ENCODE data around the gene FOXM1.

The FOXM1 gene

DNA sequence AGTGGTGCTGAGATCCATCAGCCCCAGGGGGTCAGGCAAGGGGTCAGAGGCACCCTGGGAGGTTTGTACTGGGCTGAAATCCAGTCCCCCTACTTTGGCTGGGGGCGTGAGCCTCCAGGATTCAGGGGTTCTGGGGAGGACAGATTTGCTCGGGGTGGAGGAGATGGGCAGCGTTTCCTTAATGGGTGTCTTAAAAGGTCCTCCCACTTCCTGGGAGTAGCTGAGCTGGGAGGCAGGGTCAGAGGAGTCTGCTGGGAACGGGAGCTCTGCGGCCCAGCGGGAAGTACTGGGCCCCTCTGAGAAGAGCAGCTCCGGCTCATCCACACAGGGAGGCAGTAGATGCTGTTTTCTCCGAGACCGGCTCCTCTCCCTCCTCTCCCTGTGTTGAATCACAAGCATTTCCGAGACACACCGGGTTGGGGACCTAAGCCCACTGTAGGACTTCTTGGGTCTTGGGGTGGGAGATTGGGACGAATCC lies 18.0 kb downstream of the FOXM1 start:
- Mint-ChIP-seq H3K9me3 (no peaks in the 10 kb centered on the region), H3K36me3 (peaks cover 61% of the 10 kb centered on the region), H3K4me3 (no peak overlapping the region), H3K27ac (peak overlapping the region; percentile 74), H3K4me1 (no peaks in the 10 kb centered on the region)
- DNase-seq (ENCODE audit: low spot score in 2 of 2) (no peak), ATAC-seq (no peak)

DNA sequence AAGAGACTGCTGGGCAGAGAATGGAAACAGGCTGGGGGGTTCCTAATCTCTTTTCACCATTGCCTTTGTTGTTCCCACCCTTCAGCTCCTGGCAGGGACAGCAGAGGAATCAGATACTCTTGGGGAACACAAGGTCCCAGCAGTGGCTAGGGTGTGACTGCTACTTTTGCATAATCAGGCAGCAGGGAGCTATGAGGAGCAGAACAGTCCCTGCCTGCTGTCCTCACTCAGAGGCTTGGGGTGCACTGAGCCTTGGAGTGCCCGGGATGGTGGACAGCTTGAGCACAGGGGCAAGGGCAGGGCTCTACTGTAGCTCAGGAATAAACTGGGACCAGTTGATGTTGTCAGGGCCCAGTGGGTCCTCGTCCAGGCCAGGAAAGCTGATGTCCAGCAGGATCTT lies 18.6 kb downstream of the FOXM1 start:
- ATAC-seq (no peak), DNase-seq (ENCODE audit: low spot score in 2 of 2) (no peak)
- Mint-ChIP-seq H3K4me3 (no peak overlapping the region), H3K9me3 (no peaks in the 10 kb centered on the region), H3K4me1 (no peaks in the 10 kb centered on the region), H3K27ac (peak overlapping the region; percentile 74), H3K36me3 (peaks cover 54% of the 10 kb centered on the region)

DNA sequence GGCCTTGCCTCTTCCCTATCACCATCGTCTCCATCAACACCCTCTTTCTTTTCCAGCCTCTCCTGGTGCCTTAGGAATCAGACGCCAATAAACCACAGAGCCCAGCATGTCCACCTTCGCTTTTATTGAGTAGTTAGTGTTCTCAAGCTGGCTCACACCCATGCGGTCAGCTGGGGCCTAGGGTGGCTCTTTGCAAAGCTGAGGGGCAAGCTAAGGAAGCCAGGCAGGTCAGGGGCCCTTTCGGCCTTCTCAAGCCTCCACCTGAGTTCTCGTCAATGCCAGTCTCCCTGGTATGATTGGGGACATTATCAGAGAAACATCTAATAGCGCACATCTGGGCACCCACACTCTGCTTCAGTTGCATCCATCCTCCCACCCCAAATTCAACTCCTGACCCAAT lies 19.4 kb downstream of the FOXM1 start:
- Mint-ChIP-seq H3K4me1 (no peaks in the 10 kb centered on the region), H3K4me3 (no peak overlapping the region), H3K9me3 (no peaks in the 10 kb centered on the region), H3K36me3 (peaks cover 51% of the 10 kb centered on the region), H3K27ac (no peak overlapping the region)
- DNase-seq (ENCODE audit: low spot score in 2 of 2) (no peak), ATAC-seq (no peak)

DNA sequence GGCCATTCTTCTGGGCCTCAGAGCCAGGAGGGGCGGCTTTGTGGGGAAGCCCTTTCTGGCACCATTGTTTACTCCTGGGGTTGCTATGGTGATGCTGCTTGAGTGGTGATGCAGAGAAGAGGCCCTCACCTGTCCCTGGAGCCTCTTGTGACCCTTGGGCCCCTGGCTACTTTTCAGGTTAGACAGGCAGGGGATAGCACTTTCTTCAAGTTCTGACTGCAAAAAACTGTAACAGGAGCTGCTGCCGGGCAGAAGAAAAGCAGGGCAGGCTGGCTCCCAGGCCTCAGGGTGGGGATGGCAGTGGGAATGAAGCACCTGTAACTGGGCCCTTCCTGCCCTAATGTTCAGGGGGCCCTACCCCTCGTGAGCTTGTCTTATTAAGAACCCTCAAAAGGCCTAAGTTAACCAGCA lies 19.9 kb downstream of the FOXM1 start, which contains the start of gene TEX52:
TSS of gene TEX52 (minus strand) at position 19 of the 411 bp plus-strand sequence. CDS start at position 6, 13 bp downstream.
- H3K4me3 Mint-ChIP-seq, result no peak within 1 kb of the TSS
- no peak for ATAC-seq
- no peak for DNase-seq (ENCODE audit: low spot score in 2 of 2)
- H3K36me3 Mint-ChIP-seq, result peaks cover 51% of the 10 kb centered on the region
- no peaks in the 10 kb centered on the region for H3K9me3 Mint-ChIP-seq
- H3K4me1 Mint-ChIP-seq, result no peaks in the 10 kb centered on the region
- H3K27ac Mint-ChIP-seq, result peak within 1 kb of the TSS; percentile 9

DNA sequence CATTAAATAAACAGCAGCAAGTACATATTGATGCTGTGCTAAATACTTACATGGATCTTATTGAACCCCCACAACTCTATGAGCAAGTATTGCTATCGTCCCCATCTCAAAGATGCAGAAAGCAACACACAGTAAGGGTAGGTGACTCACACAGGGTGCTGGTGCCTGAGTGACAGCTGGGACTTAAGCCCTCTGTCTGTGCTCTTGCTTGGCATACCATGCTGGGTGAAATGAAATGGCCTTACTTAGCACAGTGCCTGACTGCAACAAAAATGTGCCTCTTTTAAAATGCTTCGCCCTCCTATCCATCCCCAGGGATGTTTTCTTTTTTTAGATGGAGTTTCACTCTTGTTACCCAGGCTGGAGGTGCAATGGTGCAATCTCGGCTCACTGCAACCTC lies 20.9 kb downstream of the FOXM1 start:
- Mint-ChIP-seq H3K9me3 (no peaks in the 10 kb centered on the region), H3K27ac (peak overlapping the region; percentile 9), H3K4me3 (no peak overlapping the region), H3K4me1 (no peaks in the 10 kb centered on the region), H3K36me3 (peaks cover 46% of the 10 kb centered on the region)
- peak; percentile 48 for ATAC-seq
- no peak for DNase-seq (ENCODE audit: low spot score in 2 of 2)

DNA sequence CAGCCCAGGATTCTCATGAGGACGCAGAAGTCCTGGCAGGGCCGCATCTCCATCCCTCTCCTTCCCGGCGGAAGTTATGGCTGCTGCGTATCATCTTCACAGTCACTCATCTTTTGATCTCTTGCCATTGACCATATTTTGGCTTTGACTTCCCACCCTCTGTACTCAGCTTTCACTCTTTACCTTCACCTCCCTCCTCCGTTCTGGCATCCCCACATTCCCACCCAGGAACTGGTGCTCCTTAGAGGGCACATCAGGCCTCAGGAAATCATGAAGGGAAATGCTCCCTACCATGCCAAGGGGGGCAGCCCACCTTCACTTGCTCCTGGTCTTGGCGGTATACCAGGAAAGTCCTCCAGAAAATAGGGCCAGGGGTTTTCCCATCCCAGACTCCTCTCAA lies 21.4 kb downstream of the FOXM1 start:
- H3K36me3 Mint-ChIP-seq, result peaks cover 41% of the 10 kb centered on the region
- H3K27ac Mint-ChIP-seq, result peak overlapping the region; percentile 9
- no peak overlapping the region for H3K4me3 Mint-ChIP-seq
- no peak for DNase-seq (ENCODE audit: low spot score in 2 of 2)
- H3K4me1 Mint-ChIP-seq, result no peaks in the 10 kb centered on the region
- no peaks in the 10 kb centered on the region for H3K9me3 Mint-ChIP-seq
- no peak for ATAC-seq

DNA sequence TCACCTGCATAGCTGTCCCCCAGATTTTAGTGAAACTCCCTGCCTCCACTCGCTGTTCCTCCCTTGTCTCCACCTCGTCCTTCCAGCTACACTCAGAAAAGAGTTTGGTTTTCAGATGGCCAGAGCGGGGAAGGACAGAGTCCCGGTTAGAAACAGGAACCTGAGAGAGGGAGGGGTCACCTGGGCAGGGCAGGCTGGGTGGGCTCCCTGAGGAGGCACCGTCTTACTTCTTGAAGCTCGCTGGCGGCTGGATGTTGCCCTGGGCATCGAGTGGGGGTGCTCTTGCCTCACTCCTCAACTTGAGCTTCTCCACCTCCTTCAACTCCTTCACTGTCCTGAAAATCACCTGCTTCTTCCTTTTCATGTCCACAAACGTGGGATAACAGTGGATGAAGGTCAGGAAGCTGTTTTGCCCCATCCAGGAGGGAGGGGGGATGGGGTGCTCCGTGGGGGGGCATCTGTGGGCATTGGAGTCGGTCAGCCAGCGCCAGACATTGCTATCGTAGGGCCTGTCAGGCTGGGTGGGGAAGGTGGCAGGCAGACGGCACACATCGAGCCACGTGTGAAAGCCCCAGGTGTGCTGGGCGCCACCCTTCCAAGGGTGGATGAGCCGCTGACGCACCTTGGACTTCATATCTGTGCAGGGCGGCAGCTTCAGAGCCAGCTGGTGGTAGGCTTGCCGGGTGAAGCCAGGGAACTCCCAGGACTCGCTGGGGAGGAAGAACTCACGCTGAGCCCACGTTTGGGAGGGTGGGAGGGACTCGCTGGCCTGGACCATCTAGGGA lies 22.1 kb downstream of the FOXM1 start:
- H3K9me3 Mint-ChIP-seq, result no peaks in the 10 kb centered on the region
- H3K36me3 Mint-ChIP-seq, result peaks cover 34% of the 10 kb centered on the region
- H3K27ac Mint-ChIP-seq, result no peak overlapping the region
- DNase-seq (ENCODE audit: low spot score in 2 of 2) (no peak), ATAC-seq (no peak)
- H3K4me1 Mint-ChIP-seq, result no peaks in the 10 kb centered on the region
- no peak overlapping the region for H3K4me3 Mint-ChIP-seq

DNA sequence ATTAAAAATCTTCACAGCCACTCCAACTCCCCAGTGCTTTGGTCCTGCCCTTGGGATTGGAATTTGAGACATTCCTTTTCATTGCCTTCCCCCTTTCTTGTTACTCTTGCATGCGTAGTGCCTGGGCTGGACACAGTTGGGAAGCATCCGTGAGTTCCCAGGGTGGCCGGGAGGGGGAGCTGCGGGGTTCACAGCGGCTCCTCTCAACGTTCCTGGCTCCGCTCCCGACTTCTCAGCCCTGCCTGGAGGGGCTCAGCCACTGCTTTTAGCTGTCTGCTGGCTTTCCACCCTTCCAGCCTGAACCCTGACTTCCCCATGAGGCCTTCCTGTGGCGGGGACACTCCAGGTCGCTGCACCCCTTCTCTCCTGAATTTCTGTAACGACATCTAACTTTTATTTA lies 23.3 kb downstream of the FOXM1 start:
- peak; percentile 68 for ATAC-seq
- H3K4me1 Mint-ChIP-seq, result no peaks in the 10 kb centered on the region
- H3K9me3 Mint-ChIP-seq, result no peaks in the 10 kb centered on the region
- no peak overlapping the region for H3K27ac Mint-ChIP-seq
- no peak overlapping the region for H3K4me3 Mint-ChIP-seq
- DNase-seq (ENCODE audit: low spot score in 2 of 2), result peak; percentile 30 to 66
- H3K36me3 Mint-ChIP-seq, result peaks cover 22% of the 10 kb centered on the region

DNA sequence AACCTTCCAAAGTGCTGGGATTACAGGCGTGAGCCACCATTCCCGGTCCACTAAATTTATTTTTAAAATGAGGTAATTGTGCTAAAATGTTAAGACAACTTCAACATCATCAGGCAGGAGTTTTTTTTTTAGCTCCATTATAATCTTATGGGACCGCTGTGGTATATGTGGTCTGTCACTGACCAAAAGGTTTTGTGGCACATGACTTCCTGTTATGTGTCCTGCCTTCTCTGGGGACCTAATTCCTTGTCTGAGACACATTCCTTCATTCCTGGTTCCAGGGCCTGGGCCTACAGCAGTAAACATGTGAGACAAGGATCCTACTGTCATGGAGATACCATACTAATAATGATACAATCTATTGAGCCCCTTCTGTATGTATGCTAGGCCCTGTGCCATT lies 25.0 kb downstream of the FOXM1 start:
- no peak for ATAC-seq
- no peak overlapping the region for H3K27ac Mint-ChIP-seq

DNA sequence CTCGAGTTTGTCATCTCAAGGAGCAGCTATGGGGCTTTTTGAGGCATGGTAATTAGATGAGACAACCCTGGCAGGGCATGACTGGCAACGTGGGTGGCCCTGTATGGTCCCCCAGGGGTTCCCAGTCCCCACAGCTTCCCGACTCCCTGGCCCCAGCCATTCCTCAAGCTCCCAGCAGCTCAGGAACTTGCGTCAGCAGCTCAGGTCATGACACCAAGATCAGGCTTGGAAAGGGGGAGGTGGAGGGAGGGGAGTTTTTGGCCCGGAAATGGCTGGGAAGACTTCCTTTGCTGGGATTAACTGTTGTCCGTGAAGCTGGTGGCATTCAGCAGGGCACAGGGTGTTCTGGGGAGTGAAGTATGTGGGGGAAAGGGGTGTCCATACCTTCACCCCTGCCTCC lies 31.7 kb downstream of the FOXM1 start:
- ATAC-seq, result no peak
- Mint-ChIP-seq H3K4me1 (peaks cover 5% of the 10 kb centered on the region), H3K9me3 (no peaks in the 10 kb centered on the region), H3K27ac (peak overlapping the region; percentile 74), H3K4me3 (no peak overlapping the region), H3K36me3 (peaks cover 22% of the 10 kb centered on the region)
- DNase-seq (ENCODE audit: low spot score in 2 of 2), result no peak

More for the DNA sequence above, 25.0 kb downstream of the FOXM1 start:
- Mint-ChIP-seq H3K4me3 (no peak overlapping the region), H3K9me3 (no peaks in the 10 kb centered on the region), H3K36me3 (peaks cover 15% of the 10 kb centered on the region), H3K4me1 (no peaks in the 10 kb centered on the region)
- no peak for DNase-seq (ENCODE audit: low spot score in 2 of 2)

DNA sequence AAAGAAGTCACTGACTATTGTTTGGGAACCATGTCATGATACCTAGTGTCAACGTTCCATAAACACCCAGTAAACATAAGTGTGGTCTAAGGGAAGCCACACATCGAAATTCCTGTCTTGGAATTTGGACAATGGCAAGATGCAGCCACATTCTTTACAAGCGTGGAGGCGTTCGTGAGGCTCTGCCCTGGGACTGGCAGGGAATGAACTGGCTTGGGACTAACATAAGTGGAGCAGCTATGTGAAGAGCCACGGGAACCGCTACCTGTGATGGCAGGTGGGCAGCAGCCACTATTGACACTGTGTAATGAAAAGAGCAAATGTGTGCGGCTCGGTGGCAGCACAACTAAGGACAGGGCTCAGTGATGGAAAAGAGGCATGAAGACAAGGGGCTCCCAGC lies 32.2 kb downstream of the FOXM1 start:
- Mint-ChIP-seq H3K27ac (peak overlapping the region; percentile 74), H3K4me3 (no peak overlapping the region), H3K9me3 (no peaks in the 10 kb centered on the region), H3K36me3 (peaks cover 27% of the 10 kb centered on the region), H3K4me1 (peaks cover 5% of the 10 kb centered on the region)
- ATAC-seq (no peak), DNase-seq (ENCODE audit: low spot score in 2 of 2) (no peak)

DNA sequence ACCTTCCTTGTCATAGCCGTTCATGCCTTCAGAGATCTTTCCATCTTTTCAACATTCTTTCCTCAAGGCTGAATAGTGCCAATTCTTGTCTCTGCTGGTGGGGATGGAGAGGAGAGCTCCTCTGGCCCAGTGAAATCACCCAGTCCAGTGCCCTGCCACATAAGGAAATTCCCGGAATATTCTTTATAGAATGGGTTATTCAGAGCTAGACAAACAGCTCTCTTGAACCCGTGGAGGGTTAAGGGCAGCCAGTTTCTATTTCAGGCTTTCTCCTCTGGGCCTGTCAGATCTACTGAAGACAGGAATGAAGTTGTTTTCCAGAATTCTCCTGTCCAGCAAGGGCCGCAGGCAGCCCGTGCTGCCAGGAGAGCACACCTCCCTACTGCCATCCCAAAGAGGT lies 34.0 kb downstream of the FOXM1 start:
- no peak for DNase-seq (ENCODE audit: low spot score in 2 of 2)
- H3K9me3 Mint-ChIP-seq, result no peaks in the 10 kb centered on the region
- H3K4me3 Mint-ChIP-seq, result no peak overlapping the region
- peak overlapping the region; percentile 55 for H3K27ac Mint-ChIP-seq
- H3K4me1 Mint-ChIP-seq, result peaks cover 5% of the 10 kb centered on the region
- ATAC-seq, result no peak
- H3K36me3 Mint-ChIP-seq, result peaks cover 44% of the 10 kb centered on the region

DNA sequence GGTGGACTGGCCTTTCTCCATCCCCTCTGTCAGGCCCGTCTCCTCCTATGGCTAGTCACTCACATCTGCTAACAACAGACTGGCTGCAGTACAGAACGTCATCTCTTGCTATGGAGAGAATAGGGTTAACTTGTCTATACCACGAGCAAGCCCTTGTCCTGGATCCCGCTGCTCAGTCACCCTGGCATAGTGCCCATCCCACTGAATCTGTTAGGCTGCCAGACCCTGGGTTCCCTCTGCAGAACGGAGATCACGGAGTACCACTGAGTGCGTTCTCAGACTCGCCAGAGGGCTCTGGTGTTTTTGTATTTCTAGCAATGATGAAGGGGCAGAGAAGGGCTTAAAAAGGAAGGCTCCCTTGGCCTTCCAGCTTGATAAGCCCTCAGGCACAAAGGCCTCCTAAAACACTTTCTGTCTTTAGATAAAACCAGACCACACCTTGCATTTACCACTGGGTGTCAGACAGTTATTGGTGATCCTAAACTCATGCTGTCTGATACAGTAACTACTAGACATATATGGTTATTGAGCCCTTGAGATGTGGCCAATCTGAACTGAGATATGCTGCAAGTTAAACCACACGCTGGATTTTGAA lies 35.8 kb downstream of the FOXM1 start:
- Mint-ChIP-seq H3K4me3 (no peak overlapping the region), H3K4me1 (peaks cover 5% of the 10 kb centered on the region), H3K36me3 (peaks cover 55% of the 10 kb centered on the region), H3K27ac (no peak overlapping the region), H3K9me3 (no peaks in the 10 kb centered on the region)
- ATAC-seq (no peak), DNase-seq (ENCODE audit: low spot score in 2 of 2) (no peak)

DNA sequence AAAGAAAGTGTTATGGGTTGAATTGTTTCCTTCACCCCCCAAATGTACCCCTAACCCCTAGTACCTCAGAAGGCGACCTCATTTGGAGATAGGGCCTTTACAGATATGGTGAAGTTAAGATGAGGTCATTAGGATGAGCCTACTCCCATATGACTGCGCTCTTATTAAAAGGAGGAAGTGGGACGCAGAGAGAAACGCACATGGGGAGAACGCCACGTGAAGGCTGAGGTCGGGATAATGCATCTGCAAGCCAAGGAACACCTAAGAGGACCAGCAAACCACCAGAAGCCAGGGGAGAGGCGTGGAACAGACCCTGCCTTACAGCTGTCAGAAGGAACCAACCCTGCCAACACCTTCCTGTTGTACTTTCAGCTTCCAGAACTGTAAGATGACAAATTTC lies 40.4 kb downstream of the FOXM1 start:
- Mint-ChIP-seq H3K9me3 (no peaks in the 10 kb centered on the region), H3K4me1 (peaks cover 12% of the 10 kb centered on the region), H3K36me3 (peaks cover 45% of the 10 kb centered on the region), H3K4me3 (no peak overlapping the region), H3K27ac (no peak overlapping the region)
- ATAC-seq (no peak), DNase-seq (ENCODE audit: low spot score in 2 of 2) (no peak)

DNA sequence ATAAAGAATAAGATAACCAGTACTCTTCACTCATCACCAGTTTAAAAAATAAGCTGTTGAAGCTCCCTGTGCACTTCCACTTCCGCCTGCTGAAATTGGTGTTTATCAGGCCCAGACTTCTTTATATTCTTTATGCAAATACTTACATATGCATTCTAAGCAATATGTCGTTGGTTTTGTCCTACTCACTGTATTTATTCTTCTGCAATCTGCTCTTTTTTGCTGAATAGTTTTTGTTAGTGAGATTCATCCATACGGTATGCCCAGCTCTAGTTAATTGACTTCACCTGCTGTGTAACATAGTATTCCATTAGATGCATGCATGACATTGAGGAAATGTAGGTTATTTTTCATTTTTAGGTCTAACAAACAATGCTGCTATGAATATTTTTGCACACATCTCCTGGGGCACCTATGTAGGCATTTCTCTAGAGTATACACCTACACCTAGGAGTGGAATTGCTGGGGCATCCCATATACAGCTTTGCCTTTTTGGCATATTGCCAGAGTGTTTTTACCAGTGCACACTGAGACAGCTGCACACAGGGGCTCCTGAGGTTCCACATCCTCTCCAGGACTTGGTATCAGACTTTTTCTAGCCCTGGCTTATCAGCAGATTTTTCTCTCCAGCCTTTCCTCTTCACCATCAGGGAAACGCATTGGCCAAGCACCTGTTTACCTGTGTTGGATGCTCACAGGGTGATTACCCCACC lies 41.1 kb downstream of the FOXM1 start:
- Mint-ChIP-seq H3K4me3 (no peak overlapping the region), H3K36me3 (peaks cover 40% of the 10 kb centered on the region), H3K9me3 (no peaks in the 10 kb centered on the region), H3K27ac (no peak overlapping the region), H3K4me1 (peaks cover 12% of the 10 kb centered on the region)
- DNase-seq (ENCODE audit: low spot score in 2 of 2) (no peak), ATAC-seq (no peak)

Measured in stimulated activated effector memory CD8-positive, alpha-beta T cell treated with anti-CD3 and anti-CD28 coated beads, Interleukin-12 subunit alpha, Interleukin-12 subunit beta, amount 100 ng/mL, for 72 hours (primary cell).